Stimulated activated CD8-positive, alpha-beta memory T cell treated with anti-CD3 and anti-CD28 coated beads, Interleukin-12 subunit alpha, Interleukin-12 subunit beta, amount 100 ng/mL, for 24 hours (primary cell): Measurements from ENCODE around the gene MRPS14.
"Not testable (repeated sequence)": the region's sequence is repeated elsewhere in the genome, so short reads cannot be mapped to it uniquely, and the experiment has no call there.

Source experiments
- DNase-seq: peaks from one replicate; pipeline ENCODE4 v3.0.0-alpha.2; 2020; ENCODE audit errors: extremely low read depth

MRPS14 gene

GRCh38 chr1:175023922-175024242 lies 657 bp upstream of the MRPS14 start:
- not testable (repeated sequence) for DNase-seq

GRCh38 chr1:175019524-175019923 lies 3.7 kb downstream of the MRPS14 start:
- no peak for DNase-seq

- no peak for DNase-seq
Measured at GRCh38 chr1:175015243-175015642, 8.0 kb downstream of the MRPS14 start.

GRCh38 chr1:175013445-175013844 lies 9.8 kb downstream of the MRPS14 start:
- DNase-seq = no peak

- no peak for DNase-seq
Measured at GRCh38 chr1:175009532-175009931, 13.7 kb downstream of the MRPS14 start.

- no peak for DNase-seq
Measured at GRCh38 chr1:175005085-175005783, 18.0 kb downstream of the MRPS14 start.

- DNase-seq = no peak
Measured at GRCh38 chr1:175003521-175003920, 19.7 kb downstream of the MRPS14 start.

- DNase-seq = no peak
Measured at GRCh38 chr1:175002910-175003517, 20.2 kb downstream of the MRPS14 start.

GRCh38 chr1:175000697-175001187 lies 22.5 kb downstream of the MRPS14 start:
- DNase-seq = no peak

GRCh38 chr1:174999936-175000696 lies 23.1 kb downstream of the MRPS14 start, which contains the start of gene CACYBP:
CACYBP (plus strand) TSS chr1:174999947; CDS start chr1:175000181, 234 bp downstream.
- no peak for DNase-seq

GRCh38 chr1:174999216-174999935 lies 23.8 kb downstream of the MRPS14 start:
- DNase-seq = peak; percentile 93

GRCh38 chr1:174998569-174999215 lies 24.5 kb downstream of the MRPS14 start:
- no peak for DNase-seq

GRCh38 chr1:174997041-174997440 lies 26.2 kb downstream of the MRPS14 start:
- DNase-seq = no peak

GRCh38 chr1:174996476-174996875 lies 26.7 kb downstream of the MRPS14 start:
- no peak for DNase-seq

GRCh38 chr1:174995916-174996315 lies 27.3 kb downstream of the MRPS14 start:
- no peak for DNase-seq

- no peak for DNase-seq
Measured at GRCh38 chr1:174995121-174995520, 28.1 kb downstream of the MRPS14 start.

GRCh38 chr1:174991473-174991872 lies 31.8 kb downstream of the MRPS14 start:
- no peak for DNase-seq

- no peak for DNase-seq
Measured at GRCh38 chr1:174990382-174990999, 32.7 kb downstream of the MRPS14 start.

- DNase-seq = no peak
Measured at GRCh38 chr1:174989536-174990220, 33.5 kb downstream of the MRPS14 start.

- no peak for DNase-seq
Measured at GRCh38 chr1:174988986-174989385, 34.2 kb downstream of the MRPS14 start.
